Stimulated activated CD8-positive, alpha-beta memory T cell treated with anti-CD3 and anti-CD28 coated beads, Interleukin-15, amount 100 ng/mL, for 4 hours (primary cell): ENCODE data around the gene SPACA6.
"Not testable (repeated sequence)": the region's sequence is repeated elsewhere in the genome, so short reads cannot be mapped to it uniquely, and the experiment has no call there.

Experiments used
- DNase-seq, 2 donors: peaks; one replicate each; pipeline ENCODE4 v3.0.0-alpha.2; 2020; ENCODE audit warnings: low read depth in 2 of 2

SPACA6 gene, protein sequence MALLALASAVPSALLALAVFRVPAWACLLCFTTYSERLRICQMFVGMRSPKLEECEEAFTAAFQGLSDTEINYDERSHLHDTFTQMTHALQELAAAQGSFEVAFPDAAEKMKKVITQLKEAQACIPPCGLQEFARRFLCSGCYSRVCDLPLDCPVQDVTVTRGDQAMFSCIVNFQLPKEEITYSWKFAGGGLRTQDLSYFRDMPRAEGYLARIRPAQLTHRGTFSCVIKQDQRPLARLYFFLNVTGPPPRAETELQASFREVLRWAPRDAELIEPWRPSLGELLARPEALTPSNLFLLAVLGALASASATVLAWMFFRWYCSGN

DNA sequence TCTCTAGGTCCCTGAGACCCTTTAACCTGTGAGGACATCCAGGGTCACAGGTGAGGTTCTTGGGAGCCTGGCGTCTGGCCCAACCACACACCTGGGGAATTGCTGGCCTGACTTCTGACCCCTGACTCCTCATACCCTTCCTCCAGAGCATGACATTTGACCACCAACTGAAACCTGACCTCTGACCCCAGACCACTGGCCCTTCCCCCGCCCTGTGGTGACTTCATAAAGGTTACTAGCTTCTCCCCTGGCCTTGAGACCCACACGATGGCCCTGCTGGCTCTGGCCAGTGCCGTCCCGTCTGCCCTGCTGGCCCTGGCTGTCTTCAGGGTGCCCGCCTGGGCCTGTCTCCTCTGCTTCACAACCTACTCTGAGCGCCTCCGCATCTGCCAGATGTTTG, at the start of gene SPACA6:
Gene SPACA6, plus strand, starts transcription at position 71 of the 400 bp plus-strand sequence. Its CDS starts 197 bp downstream, at position 268.
- no peak for DNase-seq

DNA sequence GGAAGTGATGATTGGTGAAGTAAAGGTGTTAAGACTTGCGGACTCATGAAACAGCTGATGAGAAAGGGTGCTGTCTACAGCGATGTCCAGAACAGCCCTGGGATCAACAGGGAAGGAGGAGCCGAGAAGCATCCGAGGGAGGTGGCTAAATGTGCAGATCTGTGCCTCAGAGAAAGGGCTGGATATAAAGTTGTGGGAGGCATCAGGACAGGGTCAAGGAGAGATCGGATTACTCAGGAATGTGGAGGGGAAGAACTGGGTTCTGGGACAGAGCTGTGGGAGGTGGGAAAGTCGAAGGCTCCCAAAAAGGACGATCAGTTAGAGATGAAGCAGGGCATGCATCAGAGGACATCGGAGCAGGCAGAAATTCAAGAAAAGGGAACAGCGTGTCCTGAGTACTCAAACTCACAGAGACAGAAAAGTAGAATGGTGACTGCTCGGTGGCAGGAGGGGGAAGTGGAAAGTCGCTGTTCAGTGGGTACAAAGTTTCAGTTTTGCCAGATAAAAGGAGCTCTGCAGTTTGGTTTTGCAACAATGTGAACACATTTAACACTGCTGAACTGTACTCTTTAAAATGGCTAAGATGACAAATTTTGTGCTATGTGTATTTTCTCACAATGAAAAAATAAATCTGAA, 48.4 kb upstream of the SPACA6 start:
- no peak for DNase-seq

DNA sequence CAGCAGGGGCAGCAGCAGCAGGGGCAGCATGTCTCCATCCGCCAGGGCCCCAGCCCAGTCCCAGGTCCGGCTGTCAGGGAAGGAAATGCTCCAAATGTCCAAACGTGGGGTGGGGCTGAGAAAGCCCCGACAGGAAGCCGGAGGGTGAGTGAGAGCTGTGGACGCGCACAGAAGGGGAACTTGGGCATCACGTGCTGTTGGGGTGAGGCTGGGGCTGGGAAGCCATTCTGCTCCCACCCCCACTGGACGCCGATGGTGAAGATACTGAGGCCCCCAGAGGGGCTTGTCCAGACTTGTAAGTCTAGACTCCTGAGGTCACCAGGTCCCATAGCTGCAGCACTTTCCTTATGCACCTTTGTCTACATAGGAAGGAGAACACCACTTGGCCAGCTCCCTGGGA, 46.4 kb upstream of the SPACA6 start, which contains the start of gene SIGLEC14:
Gene SIGLEC14, minus strand, starts transcription at position 96 of the 400 bp plus-strand sequence. Its CDS starts 66 bp downstream, at position 30.
- DNase-seq, result not testable (repeated sequence)

DNA sequence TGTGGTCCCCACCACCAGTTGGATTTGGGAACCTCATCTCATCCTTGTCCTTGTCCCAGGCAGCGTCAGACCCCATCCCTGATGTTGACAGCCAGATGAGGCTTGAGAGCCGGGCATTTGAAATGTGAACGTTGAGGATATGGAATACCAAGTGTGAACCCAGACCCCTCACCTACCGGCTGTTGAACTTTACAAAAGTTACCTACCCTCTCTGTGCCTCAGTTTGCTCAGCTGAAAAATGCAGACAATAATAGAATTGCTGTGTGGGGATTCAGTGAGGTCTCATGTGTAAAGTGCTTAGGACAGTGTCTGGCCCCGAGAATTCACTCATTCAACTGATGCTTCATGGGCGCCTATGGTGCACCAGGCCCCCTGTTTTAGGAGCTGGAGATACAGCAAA, 45.8 kb upstream of the SPACA6 start:
- DNase-seq, result no peak

DNA sequence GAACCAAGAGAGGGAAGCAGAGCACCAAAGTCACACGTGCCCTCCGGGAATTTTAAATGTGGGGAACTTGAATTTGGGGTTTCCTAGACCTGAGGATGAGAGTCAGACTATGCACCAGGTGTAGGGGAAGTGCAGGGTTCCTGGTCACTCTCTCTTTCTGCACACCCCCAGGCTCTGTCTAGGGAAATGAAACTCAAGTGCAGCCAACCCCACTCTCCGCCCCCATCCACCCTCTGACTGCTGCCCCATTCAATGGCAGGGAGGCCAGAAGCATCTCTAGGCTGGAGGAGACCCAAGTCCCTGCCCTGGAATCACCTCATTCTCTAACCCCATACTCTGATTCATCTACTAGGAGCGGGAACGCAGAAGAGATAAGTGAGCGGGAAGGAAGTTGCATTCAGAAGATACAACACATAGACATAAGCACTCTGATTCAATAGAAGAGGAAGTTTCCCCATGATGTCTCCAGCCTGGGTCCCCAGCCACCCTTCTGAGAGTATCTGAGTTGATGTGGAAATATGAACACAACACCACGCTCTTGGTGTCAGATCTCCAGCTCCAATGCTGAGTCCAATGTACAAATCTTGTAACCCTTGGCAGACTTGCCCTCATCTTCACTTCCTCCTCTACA, 41.8 kb upstream of the SPACA6 start:
- no peak for DNase-seq

DNA sequence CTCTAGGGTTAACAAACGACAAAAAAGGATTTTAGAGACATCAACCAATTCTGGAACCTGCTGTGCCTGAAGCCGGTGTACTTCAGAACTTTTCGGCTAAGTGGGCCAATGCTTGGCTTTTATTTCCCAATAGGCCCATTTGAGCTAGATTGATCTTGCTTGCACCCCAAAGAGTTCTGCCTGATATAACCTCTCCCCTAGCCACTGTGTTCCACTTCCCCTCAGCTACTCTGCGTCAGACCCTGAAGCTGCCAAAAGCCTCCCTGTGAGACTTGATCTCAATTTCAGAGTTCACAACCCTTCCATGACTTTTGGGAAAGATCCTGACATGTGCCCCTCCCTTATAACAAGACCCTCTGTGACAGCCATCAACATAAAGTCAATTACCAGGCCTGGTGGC, 40.9 kb upstream of the SPACA6 start:
- DNase-seq, result no peak

DNA sequence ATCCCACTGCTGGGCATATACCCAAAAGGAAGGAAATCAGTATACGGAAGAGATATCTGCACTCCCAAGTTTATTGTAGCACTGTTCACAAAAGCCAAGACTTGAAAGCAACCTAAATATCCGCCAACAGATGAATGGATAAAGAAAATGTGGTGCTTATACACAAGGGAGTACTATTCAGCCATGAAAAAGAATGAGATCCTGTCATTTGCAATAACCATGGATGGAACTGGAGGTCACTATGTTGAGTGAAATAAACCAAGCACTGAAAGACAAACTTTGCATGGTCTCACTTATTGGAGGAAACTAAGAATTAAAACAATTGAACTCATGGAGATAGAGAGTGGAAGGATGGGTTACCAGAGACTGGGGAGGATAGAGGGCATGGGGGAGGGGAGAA, 40.0 kb upstream of the SPACA6 start:
- no peak for DNase-seq

DNA sequence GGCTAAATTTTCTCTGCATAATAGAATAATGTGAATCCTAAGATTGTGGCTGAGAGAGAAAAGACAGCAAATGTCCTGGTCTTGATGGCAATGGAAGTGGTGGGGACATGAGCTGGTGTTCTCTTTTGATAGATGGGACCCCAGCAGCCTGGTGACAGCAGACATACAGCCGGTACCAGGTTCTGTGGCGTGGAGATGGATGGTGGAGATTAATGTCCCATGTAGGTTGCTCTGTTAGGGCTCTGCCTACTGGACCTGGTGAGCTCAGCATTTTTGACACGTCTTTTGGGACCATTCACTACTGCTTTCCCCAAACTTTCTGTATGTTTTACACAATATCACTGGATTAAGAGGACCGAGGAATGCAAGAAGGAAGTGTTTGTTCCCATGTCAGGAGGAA, 38.3 kb upstream of the SPACA6 start:
- DNase-seq, result no peak

DNA sequence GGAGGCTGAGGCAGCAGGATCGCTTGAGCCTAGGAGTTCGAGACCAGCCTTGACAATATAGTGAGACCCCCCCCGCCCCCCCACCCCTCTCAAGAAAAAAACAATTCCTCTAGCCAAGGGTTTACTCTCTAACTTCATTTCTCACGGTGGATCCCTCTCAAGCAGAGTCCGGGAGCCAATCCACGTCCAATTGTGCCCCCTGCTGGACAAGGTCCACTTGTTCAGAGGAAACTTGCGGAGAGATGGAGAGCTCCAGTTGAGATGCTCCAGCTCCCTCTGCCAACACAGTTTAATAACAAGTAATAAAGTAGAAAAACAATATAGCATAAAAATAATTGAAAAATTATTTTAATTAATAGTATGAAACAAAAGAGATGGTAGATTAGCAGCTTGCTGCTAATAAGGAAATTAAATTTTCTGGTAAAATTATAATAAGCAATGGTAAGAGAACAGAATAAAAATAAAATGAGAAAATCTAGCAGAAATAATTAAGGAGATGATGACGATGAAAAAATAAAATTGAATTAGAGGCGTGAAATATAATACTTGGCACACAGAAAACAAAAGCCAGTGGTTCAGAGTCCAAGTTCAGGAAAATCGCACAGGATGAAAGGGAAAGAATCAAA, 32.0 kb upstream of the SPACA6 start:
- DNase-seq, result no peak

DNA sequence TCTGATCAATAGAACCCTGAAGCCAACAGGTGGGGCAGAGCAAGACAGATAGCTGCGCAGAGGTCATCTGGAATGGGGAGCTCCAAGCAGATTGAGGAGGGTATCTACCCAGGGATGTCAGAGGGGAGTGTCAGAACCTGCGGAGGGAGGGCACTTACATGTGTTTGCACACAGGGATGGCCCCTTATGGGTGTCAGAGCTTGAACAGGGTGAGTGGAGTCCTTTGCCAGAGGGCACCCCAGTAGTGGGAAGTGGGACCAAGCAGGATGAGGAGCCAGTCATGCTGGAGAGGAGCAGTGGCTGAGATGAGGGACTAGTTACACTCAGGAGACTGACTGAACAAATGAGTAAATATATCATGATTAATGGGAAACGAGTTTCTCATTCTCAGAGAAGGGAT, 29.5 kb upstream of the SPACA6 start:
- no peak for DNase-seq

DNA sequence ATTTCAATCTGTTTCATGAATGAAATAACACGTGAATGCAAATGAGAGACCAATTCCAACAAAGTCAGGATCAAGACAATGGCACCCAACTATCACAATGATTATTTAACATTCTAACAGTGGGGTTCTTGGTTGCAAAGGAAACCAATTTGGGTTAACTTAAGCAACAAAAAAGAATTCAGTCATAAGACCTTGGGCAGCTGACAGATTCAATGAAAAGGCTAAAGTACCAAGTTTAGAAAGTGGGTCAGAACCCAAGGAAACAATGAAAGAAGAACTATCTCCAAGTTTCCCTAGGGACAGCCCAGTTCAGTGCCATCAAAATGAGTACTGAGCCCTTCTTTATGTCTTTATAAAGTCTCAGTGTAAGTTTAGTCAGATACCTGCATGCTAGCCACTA, 29.0 kb upstream of the SPACA6 start:
- DNase-seq, result no peak

DNA sequence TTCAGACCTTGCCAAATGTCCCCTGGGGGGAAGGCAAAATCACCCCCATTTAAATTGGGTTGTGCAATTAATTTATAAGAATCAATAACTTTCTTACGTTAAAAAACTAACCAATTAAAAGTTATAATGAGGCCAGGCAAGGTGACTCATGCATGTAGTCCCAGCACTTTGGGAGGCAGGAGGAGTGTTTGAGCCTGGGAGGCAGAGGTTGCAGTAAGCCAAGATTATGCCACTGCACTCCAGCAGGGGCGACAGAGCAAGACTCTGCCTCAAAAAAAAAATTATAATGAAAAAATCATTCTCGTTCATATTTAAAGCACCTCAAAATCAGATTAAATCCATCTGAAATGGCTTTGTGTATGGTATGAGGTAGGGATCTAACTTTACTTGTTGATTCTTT, 28.1 kb upstream of the SPACA6 start:
- DNase-seq, result no peak

DNA sequence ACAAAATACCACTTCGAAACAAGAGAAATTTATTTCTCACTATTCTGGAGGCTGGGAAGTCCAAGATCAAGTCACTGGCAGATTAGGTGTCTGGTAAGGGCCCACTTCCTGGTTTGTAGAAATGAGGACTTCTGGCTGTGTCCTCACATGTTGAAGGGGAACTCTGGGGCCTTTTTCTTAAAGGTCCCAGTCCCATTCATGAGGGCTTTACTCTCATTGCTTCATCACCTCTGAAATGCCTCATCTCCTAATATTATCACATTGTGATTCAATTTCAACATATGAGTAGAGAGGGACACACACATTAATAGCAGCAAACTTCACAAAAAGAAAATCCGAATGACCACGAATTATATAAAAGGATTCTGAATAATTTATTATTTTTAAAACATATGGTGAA, 24.9 kb upstream of the SPACA6 start:
- DNase-seq, result no peak

DNA sequence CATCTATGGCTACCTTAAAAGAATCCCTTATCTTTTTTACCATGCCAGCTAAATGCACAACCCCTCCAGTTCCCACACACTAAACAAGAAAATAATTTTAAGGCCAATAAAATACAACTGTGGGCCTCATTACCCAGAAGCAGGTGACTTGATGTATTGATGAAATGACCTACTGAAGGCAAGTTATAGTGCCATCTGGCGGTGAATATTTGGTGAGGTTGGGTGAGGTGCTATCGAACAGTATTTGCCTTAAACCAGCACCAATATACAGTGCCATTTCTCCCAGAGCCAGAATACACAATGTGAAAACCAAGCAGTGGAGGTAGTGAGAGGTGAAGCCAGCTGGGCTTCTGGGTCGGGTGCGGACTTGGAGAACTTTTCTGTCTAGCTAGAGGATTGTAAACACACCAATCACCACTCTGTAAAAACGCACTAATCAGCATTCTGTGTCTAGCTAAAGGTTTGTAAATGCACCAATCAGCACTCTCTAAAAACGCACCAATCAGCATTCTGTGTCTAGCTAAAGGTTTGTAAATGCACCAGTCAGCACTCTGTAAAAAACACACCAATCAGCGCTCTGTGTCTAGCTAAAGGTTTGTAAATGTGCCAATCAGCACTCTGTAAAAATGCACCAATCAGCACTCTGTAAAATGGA, 17.1 kb upstream of the SPACA6 start:
- not testable (repeated sequence) for DNase-seq

DNA sequence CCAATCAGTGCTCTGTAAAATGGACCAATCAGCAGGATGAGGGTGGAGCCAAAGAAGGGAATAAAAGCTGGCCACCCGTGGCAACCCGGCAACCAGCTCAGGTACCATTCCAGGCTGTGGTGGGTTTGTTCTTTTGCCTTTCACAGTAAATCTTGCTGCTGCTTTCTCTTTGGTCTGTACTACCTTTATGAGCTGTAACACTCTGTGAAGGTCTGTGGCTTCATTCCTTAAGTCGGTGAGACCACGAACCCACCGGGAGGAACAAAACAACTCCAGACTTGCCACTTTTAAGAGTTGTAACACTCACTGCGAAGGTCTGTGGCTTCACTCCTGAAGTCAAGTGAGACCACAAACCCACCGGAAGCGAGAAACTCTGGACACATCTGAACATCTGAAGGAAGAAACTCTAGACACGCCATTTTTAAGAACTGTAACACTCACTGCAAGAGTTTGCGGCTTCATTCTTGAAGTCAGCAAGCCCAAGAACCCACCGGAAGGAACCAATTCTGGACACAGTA, 16.5 kb upstream of the SPACA6 start:
- DNase-seq, result no peak

DNA sequence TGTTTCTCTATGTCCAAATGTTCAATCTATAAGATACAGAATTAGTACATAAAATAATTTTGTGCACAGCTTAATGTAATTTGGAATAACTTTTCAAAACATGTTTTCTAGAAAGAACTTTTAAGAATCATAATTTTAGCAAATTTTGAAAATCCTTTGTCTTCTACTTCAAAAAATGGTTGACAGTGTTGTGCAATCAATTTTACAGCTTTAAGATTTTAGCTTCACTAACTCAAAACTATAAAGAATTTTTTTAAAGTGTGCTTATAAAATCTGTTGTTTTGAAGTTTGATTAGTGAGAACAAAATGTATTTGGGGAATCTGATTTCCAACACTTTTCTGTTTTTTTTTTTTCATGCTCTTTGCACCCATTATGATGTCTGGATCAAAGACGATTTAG, 12.7 kb upstream of the SPACA6 start:
- DNase-seq, result no peak

DNA sequence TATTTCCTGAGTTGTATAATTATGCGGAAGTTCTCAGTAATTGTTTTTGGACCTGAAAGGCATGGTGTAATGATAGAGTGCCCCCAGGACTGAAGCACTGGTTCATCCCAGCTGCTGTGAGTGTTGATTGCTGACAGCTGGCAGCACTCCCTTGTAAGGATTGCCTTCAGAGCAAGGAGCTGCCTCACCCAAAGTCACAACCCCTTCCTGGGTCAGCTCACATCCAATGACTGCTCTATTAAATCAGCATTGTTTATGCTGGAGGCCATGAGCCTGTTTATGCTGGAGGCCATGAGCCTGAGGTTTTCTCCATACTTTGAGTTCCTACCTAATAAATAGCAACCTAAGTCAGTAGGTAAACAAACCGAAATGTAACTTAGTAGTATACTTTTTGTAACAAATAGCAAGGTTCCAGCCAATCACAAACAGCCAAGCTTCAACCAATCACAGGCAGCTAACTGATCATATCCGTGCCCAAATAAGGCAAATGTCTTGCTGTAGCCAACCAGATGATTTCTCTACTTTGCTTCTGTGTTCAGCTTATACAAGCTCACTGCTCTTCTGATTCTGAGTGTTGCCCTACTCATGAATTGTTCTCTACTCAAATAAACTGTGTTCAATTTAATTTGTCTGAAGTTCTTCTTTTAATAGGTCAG, 11.7 kb upstream of the SPACA6 start:
- no peak for DNase-seq

DNA sequence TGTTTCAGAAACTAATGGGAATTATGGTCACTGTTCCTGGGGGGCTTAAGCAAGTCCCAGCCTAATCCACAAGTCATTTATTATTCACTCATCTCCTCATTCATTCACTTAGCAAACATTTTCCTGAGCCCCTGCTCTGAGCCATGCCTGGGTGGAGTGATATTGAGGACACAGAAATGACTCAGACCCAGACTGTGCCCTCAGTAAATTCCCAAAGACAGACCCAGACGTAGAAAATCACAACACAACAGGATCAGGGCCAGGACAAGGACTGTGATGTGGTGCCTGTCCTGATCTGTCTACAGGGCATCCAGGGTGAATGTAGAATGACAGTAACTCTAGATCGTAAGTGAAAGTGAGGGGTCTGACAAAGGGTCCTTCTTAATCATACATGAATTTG, 7.0 kb upstream of the SPACA6 start:
- no peak for DNase-seq

DNA sequence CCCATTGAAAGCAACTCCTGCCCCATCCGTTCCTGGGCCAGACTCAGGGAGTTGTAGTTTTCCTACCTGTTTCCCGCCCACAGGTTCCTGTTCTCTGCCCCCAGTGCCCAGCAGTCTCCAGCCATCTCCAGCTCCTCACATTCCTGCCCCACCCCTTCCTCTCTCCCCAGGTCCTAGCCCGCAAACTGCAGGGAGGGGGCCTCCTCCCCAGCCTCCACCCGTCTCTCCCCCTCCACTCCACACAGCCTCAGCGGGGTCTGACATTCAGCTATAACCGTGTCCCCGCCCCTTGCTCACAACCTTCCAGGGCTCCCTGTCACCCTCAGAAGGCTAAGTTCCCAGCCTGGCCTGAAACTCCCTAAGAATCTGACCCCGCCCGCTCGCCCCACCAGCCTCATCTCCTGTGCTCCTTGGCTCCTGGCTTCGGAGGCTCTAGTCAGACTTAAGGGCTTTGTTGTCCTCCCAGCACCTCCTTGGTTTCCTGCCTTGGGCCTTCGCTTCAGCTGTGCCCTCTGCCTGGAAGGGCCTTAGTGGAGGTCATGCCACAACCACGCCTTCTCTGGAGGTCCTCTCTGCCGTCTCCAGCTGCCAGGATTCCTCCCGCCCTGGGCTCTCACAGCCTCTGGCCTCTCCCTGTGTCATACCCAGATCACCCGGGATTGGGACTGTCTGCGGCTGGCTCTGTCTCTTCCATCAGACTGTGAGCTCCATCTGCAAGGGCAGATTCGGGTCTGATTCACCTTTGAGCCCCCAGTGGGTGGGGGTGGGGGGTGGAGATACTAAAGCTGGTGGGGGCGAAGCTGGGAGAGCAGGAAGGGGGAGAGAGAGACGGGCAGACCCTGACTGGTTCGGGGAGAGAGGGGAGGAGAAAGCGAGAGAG, 5.1 kb upstream of the SPACA6 start:
- no peak for DNase-seq
